Brain pericyte (primary cell): ENCODE measurements around the gene PLAC8L1.
"Not testable (repeated sequence)": the region's sequence is repeated elsewhere in the genome, so short reads cannot be mapped to it uniquely, and the experiment has no call there.

Experiments
- DNase-seq: peaks from one replicate; pipeline ENCODE4 v3.0.0-alpha.2; 2012; ENCODE audit warnings: low read depth, low spot score

The PLAC8L1 gene

DNA sequence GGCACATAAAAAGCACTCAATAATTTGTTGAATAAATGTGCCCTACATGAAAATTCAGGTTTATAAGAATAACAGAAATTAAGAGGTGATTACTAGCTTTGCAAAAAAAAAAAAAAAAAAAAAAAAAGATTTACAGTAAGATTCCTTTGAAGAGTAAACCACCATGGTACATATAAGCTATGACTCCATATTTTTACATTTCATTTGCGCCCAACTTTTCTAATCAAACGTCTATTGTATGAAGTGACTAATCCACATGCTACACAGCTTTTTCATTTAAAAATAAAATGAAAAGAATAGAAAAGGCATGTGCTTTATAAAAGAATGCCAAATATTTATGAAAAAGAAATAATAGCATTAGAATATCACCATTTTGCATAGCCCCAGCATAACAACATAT, at the start of gene PLAC8L1:
Gene PLAC8L1 (minus strand): TSS at position 101 of the 400 bp plus-strand sequence. CDS start 1,266 bp downstream, outside the sequence.
- no peak for DNase-seq

DNA sequence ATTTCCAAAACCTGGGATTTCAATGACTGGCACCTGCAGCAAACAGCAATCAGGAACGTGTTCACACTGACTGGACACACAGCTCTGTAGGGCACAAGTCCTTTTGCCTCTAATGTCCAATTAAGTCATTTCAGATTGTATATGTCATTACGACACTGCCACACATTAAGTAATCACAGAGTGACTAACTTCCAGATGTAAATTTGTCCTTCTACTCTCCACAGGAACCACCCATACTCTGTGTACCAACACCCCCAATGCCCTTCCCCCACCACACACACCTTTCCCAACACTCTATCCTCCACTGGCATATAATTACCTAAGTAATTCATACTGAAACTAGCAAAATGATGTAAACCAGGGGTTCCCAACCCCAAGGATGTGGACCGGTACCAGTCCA, 46.6 kb upstream of the PLAC8L1 start:
- no peak for DNase-seq

DNA sequence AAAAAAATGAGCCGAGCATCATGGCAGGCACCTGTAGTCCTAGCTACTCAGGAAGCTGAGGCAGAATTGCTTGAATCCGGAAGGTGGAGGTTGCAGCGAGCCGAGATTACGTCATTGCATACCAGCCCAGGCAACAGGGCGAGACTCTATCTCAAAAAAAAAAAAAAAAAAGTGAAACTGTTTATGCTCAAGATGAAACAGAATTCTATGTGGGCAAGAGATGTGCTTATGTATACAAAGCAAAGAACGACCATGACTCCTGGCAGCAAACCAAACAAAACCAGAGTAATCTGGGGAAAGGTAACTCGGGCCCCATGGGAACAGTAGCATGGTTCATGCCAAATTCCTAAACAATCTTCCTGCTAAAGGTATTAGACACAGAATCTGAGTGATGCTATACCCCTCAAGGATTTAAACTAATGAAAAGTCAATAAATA, 32.6 kb upstream of the PLAC8L1 start:
- DNase-seq, result peak; percentile 10

DNA sequence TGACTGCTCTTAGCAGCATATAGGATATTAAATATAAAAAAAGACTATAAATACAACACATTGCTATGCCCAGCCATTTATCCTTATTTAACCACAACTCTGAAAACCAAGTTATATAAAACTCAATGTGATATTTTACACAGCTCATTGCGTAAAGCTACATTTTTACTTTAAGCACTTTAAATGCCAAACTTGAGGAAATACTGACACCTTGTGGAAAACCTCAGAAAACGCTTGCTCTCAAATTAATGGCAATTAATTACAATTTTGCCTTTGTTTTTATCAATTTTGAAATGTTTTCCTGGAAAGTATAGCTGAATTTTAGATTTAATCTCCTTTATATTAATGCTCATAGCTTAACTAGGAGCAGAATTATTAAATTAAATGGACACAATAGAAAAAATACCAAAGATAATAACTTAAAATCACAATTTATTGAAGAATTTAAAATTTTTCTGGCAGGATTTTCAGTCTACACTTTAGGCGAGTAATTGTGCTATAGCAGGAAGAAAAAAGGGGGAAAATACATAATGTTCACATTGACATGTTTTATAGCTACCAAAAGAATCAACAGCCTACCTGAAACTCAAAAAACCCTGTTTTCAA, 25.2 kb upstream of the PLAC8L1 start:
- DNase-seq, result no peak

DNA sequence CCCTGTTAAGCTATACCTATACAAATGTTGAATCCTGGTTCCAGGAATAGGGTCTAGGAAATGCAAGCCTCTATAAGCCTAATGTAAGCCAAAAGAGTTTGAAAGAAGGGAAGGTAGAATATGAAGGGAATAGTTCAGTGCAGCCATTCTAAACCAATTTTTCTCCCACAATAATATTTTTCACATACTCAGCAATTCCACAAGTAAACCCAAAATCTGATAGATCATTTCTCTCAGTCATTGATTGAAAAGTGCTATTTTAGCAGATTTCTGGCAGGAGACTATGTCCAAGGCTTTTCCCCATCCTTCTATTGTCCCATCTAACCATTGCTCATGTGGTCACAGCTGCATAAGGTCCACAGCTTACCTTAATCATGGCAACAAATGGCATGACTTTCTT, 20.7 kb upstream of the PLAC8L1 start:
- no peak for DNase-seq

DNA sequence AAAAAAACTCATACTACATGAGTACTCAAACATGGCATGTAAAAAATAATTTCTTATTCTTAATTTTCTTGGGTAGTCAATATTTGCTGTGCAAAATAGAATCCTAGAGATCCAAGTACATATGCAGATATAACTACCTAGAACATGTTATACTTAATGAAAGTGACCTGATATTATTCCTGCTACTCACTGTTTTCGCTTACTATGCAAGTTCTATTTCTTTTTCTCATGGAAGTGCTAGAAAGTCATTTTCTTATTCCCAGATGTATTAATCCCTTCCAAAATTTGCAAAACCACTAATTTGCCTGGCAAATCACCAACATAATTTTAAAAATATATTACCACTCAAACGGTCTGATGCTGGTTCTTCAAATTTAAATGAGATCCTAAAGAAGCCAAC, 19.2 kb upstream of the PLAC8L1 start:
- DNase-seq, result no peak

GRCh38 chr5:146121451-146121850, 16.1 kb upstream of the PLAC8L1 start:
- DNase-seq, result not testable (repeated sequence)

DNA sequence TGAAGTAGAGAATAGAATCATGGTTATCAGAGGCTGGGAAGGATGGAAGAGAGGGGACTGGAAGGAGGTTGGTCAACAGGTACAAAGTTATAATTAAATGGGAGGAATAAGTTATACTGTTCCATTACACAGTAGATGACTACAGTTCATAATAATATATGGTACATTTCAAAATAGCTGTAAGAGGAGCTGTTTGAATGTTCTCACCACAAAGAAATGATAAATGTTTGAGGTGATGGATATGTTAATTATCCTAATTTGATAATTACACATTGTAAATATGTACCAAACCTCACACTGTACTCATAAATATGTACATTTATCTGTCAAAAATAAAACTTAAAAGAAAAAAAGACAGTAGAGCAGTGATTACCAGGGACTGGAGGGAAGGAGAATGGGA, 12.9 kb upstream of the PLAC8L1 start:
- no peak for DNase-seq

- not testable (repeated sequence) for DNase-seq
These were observed 11.8 kb upstream of the PLAC8L1 start for GRCh38 chr5:146117216-146117615.

DNA sequence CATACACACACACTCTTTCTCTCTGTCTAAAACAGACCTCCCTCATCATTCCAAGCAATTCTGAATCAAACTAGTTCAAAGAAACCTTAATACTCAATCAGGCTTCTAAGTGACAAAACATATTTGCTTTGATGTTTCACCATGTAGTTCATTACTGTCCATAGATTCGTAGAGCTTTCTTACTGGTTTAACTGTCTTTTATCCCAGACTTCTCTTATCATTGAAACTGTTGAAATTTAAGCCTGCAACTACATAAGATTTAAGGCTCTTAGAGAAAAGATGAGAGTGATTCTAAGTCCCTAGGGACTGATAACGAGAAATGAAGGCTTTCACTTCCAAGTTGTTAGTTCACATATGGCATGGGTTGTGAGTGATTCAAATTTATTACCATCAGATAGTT, 11.0 kb upstream of the PLAC8L1 start:
- DNase-seq, result no peak

- no peak for DNase-seq
These were observed 7.1 kb upstream of the PLAC8L1 start for GRCh38 chr5:146112476-146112875.

GRCh38 chr5:146111409-146111808, 6.0 kb upstream of the PLAC8L1 start:
- DNase-seq, result no peak

- no peak for DNase-seq
These were observed 4.0 kb upstream of the PLAC8L1 start for GRCh38 chr5:146109379-146109778.

DNA sequence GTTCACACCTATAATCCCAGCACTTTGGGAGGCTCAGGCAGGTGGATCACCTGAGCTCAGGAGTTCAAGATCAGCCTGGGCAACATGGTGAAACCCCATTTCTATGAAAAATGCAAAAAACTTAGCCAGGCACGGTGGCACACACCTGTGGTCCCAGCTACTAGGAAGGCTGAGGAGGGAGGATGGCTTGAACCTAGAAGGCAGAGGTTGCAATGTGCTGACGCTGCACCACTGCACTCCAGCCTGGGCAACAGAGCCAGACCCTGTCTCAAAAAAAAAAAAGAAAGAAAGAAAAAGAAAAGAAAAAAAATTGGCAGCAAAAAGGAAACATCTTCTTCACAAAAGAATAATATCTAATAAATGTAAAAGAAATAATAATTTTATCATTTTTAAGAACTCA, 3.5 kb upstream of the PLAC8L1 start:
- not testable (repeated sequence) for DNase-seq

DNA sequence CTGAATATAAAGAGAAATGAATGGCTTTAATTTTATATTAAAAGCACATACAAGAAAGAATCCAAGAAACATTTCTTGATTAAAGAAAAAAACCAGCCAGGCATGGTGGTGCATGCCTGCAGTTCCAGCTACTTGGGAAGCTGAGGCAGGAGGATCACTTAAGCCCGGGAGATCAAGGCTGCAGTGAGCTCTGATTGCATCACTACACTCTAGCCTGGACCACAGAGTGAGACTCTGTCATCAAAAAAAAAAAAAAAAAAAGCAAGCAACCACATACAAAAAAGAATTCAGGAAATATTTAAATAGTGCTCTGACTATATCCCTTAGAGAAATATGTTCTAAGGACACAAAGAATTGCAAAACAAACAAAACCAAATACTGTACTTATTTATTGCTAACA, 2.5 kb upstream of the PLAC8L1 start:
- DNase-seq, result no peak

DNA sequence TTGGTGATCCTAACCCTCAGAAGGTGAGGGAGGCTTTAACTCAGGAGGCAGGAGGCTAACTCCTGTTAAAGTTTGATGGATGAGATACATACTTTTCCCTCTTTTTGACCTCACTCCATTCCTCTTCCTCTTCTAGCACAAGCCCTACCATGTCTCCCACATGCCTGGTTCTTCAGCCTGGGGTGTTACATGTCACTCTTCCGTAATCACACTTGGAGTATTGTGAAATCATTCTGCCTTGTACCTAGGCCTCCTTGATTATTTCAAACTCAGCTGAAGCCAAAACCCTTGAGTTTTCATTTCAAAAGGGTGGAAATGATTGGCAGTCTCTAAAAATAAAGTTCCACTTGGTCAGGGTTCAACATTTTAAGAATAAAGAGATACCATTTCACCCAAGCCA, 1.8 kb downstream of the PLAC8L1 start:
- DNase-seq, result no peak

- DNase-seq, result no peak
These were observed 3.7 kb downstream of the PLAC8L1 start for GRCh38 chr5:146101646-146102045.

- no peak for DNase-seq
These were observed 7.3 kb downstream of the PLAC8L1 start for GRCh38 chr5:146098047-146098446.

- no peak for DNase-seq
These were observed 13.5 kb downstream of the PLAC8L1 start for GRCh38 chr5:146091881-146092280.

DNA sequence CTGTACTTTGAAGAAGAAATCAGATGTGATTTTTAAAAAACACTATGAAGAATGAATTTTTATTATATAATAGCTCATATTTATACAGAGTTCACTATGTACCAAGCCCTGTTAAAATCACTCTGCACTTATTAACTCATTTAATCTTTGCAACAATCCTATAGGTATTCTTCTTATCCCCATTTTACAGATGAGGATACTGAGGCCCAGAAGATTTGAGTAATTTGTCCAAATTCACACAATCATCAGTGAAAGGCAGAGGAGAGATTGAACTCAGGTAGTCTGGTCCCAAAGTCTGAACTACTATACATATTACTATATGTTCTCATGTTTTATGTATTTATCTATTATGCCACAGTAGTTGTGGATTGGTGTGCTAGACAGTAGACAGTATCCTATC, 16.1 kb downstream of the PLAC8L1 start:
- no peak for DNase-seq

DNA sequence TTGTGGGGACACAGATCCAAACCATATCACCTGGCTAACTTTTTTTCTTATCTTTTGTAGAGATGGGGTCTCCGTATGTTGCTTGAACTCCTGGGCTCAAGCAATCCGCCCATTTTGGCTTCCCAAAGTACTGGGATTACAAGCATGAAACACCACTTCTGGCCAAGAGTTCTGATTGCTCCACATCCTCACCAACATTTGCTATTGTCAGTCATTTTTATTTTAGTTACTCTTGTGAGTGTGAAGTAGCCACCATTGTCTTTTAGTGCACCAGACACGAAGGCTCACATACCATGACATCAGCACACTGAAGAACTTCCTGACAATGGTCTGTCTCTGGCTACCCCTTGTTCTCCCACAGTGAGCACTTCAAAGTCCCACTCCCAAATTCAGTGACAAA, 17.3 kb downstream of the PLAC8L1 start:
- no peak for DNase-seq

DNA sequence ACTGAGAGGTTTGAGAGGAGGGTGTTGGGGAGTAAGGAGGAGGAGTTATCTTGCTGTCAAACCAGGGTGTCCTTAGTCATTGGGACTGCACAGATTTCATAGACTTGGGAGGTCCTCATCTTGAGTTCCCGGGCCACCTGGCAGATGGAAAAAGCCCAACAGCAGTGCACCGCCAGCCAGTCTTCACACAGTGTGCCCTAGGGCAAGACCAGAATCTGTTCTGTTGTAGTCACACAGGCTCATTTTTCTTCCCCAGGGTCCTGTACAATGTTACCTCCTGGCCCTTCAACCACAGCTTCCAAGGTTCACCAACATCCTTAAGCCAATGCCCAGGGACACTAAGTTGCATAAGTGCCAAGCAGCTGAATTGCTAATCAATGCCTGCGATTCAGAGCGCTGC, 21.0 kb downstream of the PLAC8L1 start:
- no peak for DNase-seq

- no peak for DNase-seq
These were observed 22.6 kb downstream of the PLAC8L1 start for GRCh38 chr5:146082798-146083197.

- DNase-seq, result no peak
These were observed 23.8 kb downstream of the PLAC8L1 start for GRCh38 chr5:146081556-146081955.
